GM12801 (cell line): Measurements from ENCODE around the gene PTOV1.

Source experiments
- CTCF ChIP-seq: IDR thresholded peaks from one replicate; pipeline ENCODE4 v1.5.1; 2011; ENCODE audit warnings: control low read depth; ENCODE audit not compliant: insufficient read length; ENCODE audit errors: extremely low read depth

Gene PTOV1

DNA sequence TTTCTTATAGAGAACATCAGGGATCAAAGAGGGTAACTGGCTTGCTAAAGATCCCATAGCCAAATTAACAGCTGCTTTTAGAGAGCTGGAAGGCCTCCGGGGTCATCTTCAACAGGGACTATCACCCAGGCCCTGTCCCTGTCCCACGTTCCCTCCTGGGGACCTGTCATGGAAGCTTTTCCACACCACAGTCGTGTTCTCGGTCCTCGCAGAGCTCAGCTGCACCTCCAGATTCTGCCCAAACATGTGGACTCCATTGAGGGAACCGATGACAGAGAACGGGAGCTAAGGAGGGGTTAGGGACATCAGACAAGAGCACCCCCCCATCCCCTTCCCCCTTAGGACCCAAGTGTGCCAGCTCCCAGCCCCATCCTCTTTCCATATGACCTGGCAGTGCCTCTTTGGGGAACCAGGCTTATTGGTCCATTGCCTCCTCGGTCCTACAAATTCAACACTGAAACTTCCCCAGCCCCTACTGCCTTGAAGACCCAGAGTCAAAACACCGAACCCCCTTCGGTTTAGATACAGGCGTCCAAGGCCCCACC lies 38.4 kb upstream of the PTOV1 start:
- TF ChIP-seq CTCF = no peak

- TF ChIP-seq CTCF = no peak
Measured at GRCh38 chr19:49812997-49813861, 37.7 kb upstream of the PTOV1 start, which contains the start of gene FUZ. TSS of gene FUZ (minus strand) at chr19:49813292. CDS start at chr19:49813106, 186 bp downstream.

DNA sequence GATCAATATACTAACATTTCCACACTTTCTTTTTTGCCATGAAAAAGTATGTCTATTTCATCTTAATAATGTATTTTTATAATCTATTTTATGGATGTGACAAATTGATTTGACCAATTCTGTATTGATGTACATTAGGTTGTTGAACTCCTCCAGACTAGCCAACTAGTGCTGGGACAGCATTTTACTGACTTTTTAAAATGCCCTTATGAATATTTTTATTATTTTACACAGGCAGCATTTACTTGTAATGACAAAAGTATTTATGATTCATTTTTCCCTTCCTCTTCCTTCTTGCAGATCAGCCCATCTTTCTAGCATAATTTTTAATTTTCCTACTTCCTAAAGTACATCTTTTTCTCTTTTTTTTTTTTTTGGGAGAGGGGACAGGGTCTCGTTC lies 36.9 kb upstream of the PTOV1 start:
- TF ChIP-seq CTCF = no peak

- TF ChIP-seq CTCF = no peak
Measured at GRCh38 chr19:49816590-49816989, 34.4 kb upstream of the PTOV1 start.

DNA sequence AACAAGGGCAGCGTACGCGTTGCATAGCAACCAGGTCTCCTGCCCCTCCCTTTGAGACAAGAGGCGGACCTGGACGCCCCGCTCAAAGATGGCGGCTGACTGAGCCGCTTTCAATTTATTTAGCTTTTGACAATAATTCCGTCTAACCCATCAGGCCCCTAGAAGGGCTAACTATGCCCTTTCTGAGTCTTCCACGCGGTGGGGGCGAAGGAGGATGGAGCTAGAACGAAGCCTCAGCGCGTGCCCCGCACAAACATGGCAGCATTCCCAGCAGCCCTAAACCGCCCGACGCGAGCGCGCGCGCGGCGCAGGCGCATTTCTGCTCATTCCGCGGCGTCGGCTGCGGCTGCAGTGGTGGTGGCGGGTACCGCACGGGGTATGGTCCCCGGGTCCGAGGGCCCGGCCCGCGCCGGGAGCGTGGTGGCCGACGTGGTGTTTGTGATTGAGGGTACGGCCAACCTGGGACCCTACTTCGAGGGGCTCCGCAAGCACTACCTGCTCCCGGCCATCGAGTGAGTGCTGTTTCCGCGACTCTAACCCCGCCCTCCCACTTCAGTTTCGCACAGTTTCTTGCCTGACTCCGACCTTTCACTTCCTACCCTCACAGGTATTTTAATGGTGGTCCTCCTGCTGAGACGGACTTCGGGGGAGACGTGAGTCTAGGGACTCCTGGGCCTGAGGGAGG lies 32.9 kb upstream of the PTOV1 start, which contains the start of gene MED25:
MED25 (plus strand) TSS at position 326 of the 685 bp plus-strand sequence; CDS start at position 379, 53 bp downstream.
- no peak for TF ChIP-seq CTCF

DNA sequence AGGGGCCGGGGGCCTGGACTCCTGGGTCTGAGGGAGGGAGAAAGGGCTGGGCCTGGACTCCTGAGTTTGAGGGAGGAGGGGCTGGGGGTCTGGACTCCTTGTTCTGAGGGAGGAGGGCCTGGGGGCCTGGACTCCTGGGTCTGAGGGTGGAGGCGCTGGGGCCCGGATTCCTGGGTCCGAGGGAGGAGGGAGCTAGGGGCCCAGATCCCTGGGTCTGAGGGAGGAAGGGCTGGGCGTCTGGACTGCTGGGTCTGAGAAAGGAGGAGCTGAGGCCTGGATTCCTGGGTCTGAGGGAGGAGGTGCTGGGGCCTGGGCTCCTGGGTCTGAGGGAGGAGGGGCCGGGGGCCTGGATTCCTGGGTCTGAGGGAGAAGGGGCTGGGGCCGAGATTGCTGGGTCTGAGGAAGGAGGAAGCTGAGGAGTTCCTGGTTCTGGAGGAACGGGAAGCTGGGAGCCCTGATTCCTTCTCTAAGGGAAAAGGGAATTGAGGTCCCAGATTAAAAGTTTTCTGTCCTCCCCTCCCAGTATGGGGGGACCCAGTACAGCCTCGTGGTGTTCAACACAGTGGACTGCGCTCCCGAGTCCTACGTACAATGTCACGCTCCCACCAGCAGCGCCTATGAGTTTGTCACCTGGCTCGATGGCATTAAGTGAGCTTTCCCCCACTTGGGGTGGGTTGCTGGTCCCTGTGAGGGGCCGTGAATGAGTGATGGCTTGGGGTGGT lies 32.1 kb upstream of the PTOV1 start:
- no peak for TF ChIP-seq CTCF

- TF ChIP-seq CTCF = no peak
Measured at GRCh38 chr19:49820125-49820524, 30.8 kb upstream of the PTOV1 start.
